Measurements from ENCODE around the gene CAPZB. TPM values are rescaled to one million over a fixed set of nuclear protein-coding genes. Genes with fewer than 3 reads are reported as not detected.

The CAPZB gene
- total RNA-seq, 5 donors from 2014 or later (not counting 1 experiment from before 2014, with no cell fraction given) = 272 to 342 (median 320) TPM

DNA sequence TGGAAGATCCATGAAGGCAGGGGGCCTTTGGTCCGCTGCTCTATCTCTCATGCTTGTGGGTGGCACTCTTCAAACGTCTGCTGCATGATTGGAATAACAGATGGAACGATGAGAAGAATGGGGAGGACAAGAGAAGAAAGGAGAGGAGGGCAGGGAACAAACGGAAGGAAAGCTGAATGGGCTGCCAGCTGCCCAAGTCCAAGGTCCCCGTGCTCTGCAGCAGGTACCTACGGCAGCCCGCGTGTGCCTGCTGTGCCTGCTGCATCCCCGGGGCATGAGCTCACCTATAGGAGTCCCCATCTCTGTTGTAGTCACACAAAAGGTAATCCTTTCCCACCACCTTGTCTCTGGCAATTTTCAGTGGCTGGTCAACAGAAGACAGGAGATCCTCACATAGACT lies 100.1 kb downstream of the CAPZB start:
- Mint-ChIP-seq H3K27ac (peak overlapping the region in 1 of 2 donors; percentile 44), H3K36me3 (peaks cover 27% of the 10 kb centered on the region), H3K27me3 (no peaks in the 10 kb centered on the region), H3K4me3 (no peak overlapping the region), H3K4me1 (peaks cover 40 to 48% (median 46%) of the 10 kb centered on the region in 3 donors), H3K9me3 (no peaks in the 10 kb centered on the region)
- Histone ChIP-seq H3K27me3 (replicated peaks in 1 of 2; ENCODE audit: control insufficient read depth in 2 of 2, extremely low read depth in 1 of 2, insufficient read depth in 2 of 2, low read length in 1 of 2) (no peaks in the 10 kb centered on the region), H3K27ac (ENCODE audit: low read length) (no peak overlapping the region), H3K9me3 (no peaks in the 10 kb centered on the region), H3K4me1 (ENCODE audit: control insufficient read depth in 1 of 2, extremely low read depth in 1 of 2, insufficient read depth in 2 of 2, low read length in 2 of 2) (peaks cover under 1 to 24% of the 10 kb centered on the region in 2 experiments), H3K36me3 (ENCODE audit: control insufficient read depth in 2 of 2, extremely low read depth in 1 of 2, insufficient read depth in 1 of 2, low read length in 1 of 2) (peaks cover 13 to 62% of the 10 kb centered on the region in 2 donors), H3K4me3 (ENCODE audit: control insufficient read depth in 1 of 2, extremely low read depth in 1 of 2, low read length in 1 of 2) (no peak overlapping the region)
- ATAC-seq (replicated peaks in 1 of 4) (no peak), DNase-seq (no peak)
- POLR2A ChIA-PET = no interaction called here
- CTCF ChIA-PET = no interaction called here
- 73% methylated on average over 7 of the region's 9 CpGs for WGBS (ENCODE audit: insufficient coverage)

- Mint-ChIP-seq H3K4me1 (peaks cover 36 to 45% (median 43%) of the 10 kb centered on the region in 3 donors), H3K27ac (peak overlapping the region in 1 of 2 donors; percentile 44), H3K36me3 (peaks cover 31% of the 10 kb centered on the region), H3K9me3 (no peaks in the 10 kb centered on the region), H3K27me3 (no peaks in the 10 kb centered on the region), H3K4me3 (no peak overlapping the region)
- ATAC-seq (replicated peaks in 1 of 4) (no peak), DNase-seq (no peak)
- 100% methylated on average over 1 of the region's 7 CpGs for WGBS (ENCODE audit: insufficient coverage)
- H3K9me3 ChIP-seq = no peaks in the 10 kb centered on the region
- H3K36me3 ChIP-seq (ENCODE audit: control insufficient read depth in 2 of 2, extremely low read depth in 1 of 2, insufficient read depth in 1 of 2, low read length in 1 of 2) = peaks cover 13 to 67% of the 10 kb centered on the region in 2 donors
- no peak overlapping the region for H3K27ac ChIP-seq (ENCODE audit: low read length)
- H3K4me1 ChIP-seq (ENCODE audit: control insufficient read depth in 1 of 2, extremely low read depth in 1 of 2, insufficient read depth in 2 of 2, low read length in 2 of 2) = peaks cover 0 to 20% of the 10 kb centered on the region in 2 experiments
- H3K27me3 ChIP-seq (replicated peaks in 1 of 2; ENCODE audit: control insufficient read depth in 2 of 2, extremely low read depth in 1 of 2, insufficient read depth in 2 of 2, low read length in 1 of 2) = no peaks in the 10 kb centered on the region
- CTCF ChIA-PET = no interaction called here
- POLR2A ChIA-PET = no interaction called here
- H3K4me3 ChIP-seq (ENCODE audit: control insufficient read depth in 1 of 2, extremely low read depth in 1 of 2, low read length in 1 of 2) = no peak overlapping the region
Observed at GRCh38 chr1:19384772-19385187, 100.6 kb downstream of the CAPZB start.

DNA sequence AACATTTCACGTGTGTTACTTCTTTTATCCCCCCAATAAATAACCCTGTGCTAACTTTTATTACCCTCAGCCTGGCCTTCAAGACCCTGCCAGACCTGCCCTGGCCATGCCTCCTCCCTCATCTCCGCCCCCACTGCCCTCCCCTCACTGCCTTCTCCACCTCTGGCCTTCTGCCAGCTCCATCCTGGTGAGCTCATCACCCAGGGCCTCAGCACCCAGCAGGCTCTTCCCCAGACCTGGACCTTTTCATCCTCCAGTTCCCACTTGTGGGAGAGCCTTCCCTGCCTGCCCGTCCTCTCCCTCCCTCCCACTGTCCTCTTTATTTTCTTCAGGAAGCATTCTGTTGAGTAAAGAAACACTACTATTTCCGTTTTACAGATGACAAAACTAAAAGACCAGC lies 101.2 kb downstream of the CAPZB start:
- Histone ChIP-seq H3K4me1 (ENCODE audit: control insufficient read depth in 1 of 2, extremely low read depth in 1 of 2, insufficient read depth in 2 of 2, low read length in 2 of 2) (peaks cover 0 to 13% of the 10 kb centered on the region in 2 experiments), H3K4me3 (ENCODE audit: control insufficient read depth in 1 of 2, extremely low read depth in 1 of 2, low read length in 1 of 2) (no peak overlapping the region), H3K27ac (ENCODE audit: low read length) (no peak overlapping the region), H3K27me3 (replicated peaks in 1 of 2; ENCODE audit: control insufficient read depth in 2 of 2, extremely low read depth in 1 of 2, insufficient read depth in 2 of 2, low read length in 1 of 2) (no peaks in the 10 kb centered on the region), H3K36me3 (ENCODE audit: control insufficient read depth in 2 of 2, extremely low read depth in 1 of 2, insufficient read depth in 1 of 2, low read length in 1 of 2) (peaks cover 13 to 73% of the 10 kb centered on the region in 2 donors), H3K9me3 (no peaks in the 10 kb centered on the region)
- ChIA-PET CTCF (no interaction called here), POLR2A (no interaction called here)
- H3K4me1 Mint-ChIP-seq = peaks cover 34 to 41% (median 41%) of the 10 kb centered on the region in 3 donors
- 88% methylated on average over 4 of the region's 4 CpGs for WGBS (ENCODE audit: insufficient coverage)
- peaks cover 36% of the 10 kb centered on the region for H3K36me3 Mint-ChIP-seq
- DNase-seq (no peak), ATAC-seq (replicated peaks in 1 of 4) (no peak)
- no peaks in the 10 kb centered on the region for H3K27me3 Mint-ChIP-seq
- H3K9me3 Mint-ChIP-seq = no peaks in the 10 kb centered on the region
- H3K27ac Mint-ChIP-seq = no peak overlapping the region
- no peak overlapping the region for H3K4me3 Mint-ChIP-seq

DNA sequence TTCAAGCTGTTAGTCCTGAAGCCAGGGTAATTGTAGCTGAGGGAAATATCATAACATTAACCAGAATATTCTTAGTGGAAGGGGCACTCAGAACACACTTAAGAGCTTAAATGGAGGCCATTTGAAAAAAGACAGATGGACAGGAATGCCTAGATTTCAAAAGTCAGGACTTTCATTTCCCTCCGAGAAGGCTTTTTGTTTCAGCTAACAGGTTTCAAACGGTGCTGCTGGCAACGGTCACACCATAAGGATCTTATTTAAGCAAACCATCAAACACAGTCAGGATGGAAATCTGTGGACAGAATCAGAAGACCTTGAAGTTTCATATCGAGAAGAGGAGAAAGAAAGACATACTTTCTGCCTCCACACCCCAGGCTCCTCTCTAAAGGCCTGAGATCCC lies 103.1 kb downstream of the CAPZB start:
- H3K36me3 ChIP-seq (ENCODE audit: control insufficient read depth in 2 of 2, extremely low read depth in 1 of 2, insufficient read depth in 1 of 2, low read length in 1 of 2) = peaks cover 13 to 88% of the 10 kb centered on the region in 2 donors
- H3K4me1 Mint-ChIP-seq = peaks cover 17 to 33% (median 28%) of the 10 kb centered on the region in 3 donors
- no peaks in the 10 kb centered on the region for H3K9me3 ChIP-seq
- H3K27ac Mint-ChIP-seq = no peak overlapping the region
- DNase-seq = no peak
- H3K27ac ChIP-seq (ENCODE audit: low read length) = no peak overlapping the region
- H3K27me3 ChIP-seq (replicated peaks in 1 of 2; ENCODE audit: control insufficient read depth in 2 of 2, extremely low read depth in 1 of 2, insufficient read depth in 2 of 2, low read length in 1 of 2) = no peaks in the 10 kb centered on the region
- H3K4me1 ChIP-seq (ENCODE audit: control insufficient read depth in 1 of 2, extremely low read depth in 1 of 2, insufficient read depth in 2 of 2, low read length in 2 of 2) = peaks cover 0 to 5% of the 10 kb centered on the region in 2 experiments
- CTCF ChIA-PET = interaction anchor here in 1 of 2 donors (0.8 kb wide), 1 partner anchor 24 kb away, joined by 8 read pairs; no protein-coding TSS in a partner anchor
- WGBS (ENCODE audit: insufficient coverage) = no CpG with 5 or more reads among the region's 4 CpGs
- H3K9me3 Mint-ChIP-seq = no peaks in the 10 kb centered on the region
- H3K36me3 Mint-ChIP-seq = peaks cover 45% of the 10 kb centered on the region
- no peak overlapping the region for H3K4me3 Mint-ChIP-seq
- POLR2A ChIA-PET = no interaction called here
- no peaks in the 10 kb centered on the region for H3K27me3 Mint-ChIP-seq
- no peak overlapping the region for H3K4me3 ChIP-seq (ENCODE audit: control insufficient read depth in 1 of 2, extremely low read depth in 1 of 2, low read length in 1 of 2)
- no peak for ATAC-seq (replicated peaks in 1 of 4)

GRCh38 chr1:19381261-19381660 lies 104.1 kb downstream of the CAPZB start:
- H3K27ac Mint-ChIP-seq = no peak overlapping the region
- Histone ChIP-seq H3K27ac (ENCODE audit: low read length) (no peak overlapping the region), H3K4me3 (ENCODE audit: control insufficient read depth in 1 of 2, extremely low read depth in 1 of 2, low read length in 1 of 2) (no peak overlapping the region), H3K4me1 (ENCODE audit: control insufficient read depth in 1 of 2, extremely low read depth in 1 of 2, insufficient read depth in 2 of 2, low read length in 2 of 2) (peaks cover 0 to under 1% of the 10 kb centered on the region in 2 experiments), H3K9me3 (no peaks in the 10 kb centered on the region), H3K36me3 (ENCODE audit: control insufficient read depth in 2 of 2, extremely low read depth in 1 of 2, insufficient read depth in 1 of 2, low read length in 1 of 2) (peaks cover 13 to 94% of the 10 kb centered on the region in 2 donors), H3K27me3 (replicated peaks in 1 of 2; ENCODE audit: control insufficient read depth in 2 of 2, extremely low read depth in 1 of 2, insufficient read depth in 2 of 2, low read length in 1 of 2) (no peaks in the 10 kb centered on the region)
- POLR2A ChIA-PET = no interaction called here
- H3K4me1 Mint-ChIP-seq = peaks cover 21 to 25% (median 24%) of the 10 kb centered on the region in 3 donors
- ATAC-seq (replicated peaks in 1 of 4) = no peak
- no peaks in the 10 kb centered on the region for H3K27me3 Mint-ChIP-seq
- H3K36me3 Mint-ChIP-seq = peaks cover 51% of the 10 kb centered on the region
- CTCF ChIA-PET = no interaction called here
- WGBS (ENCODE audit: insufficient coverage) = 93% methylated on average over 2 of the region's 6 CpGs
- DNase-seq = no peak
- H3K4me3 Mint-ChIP-seq = no peak overlapping the region
- no peaks in the 10 kb centered on the region for H3K9me3 Mint-ChIP-seq

DNA sequence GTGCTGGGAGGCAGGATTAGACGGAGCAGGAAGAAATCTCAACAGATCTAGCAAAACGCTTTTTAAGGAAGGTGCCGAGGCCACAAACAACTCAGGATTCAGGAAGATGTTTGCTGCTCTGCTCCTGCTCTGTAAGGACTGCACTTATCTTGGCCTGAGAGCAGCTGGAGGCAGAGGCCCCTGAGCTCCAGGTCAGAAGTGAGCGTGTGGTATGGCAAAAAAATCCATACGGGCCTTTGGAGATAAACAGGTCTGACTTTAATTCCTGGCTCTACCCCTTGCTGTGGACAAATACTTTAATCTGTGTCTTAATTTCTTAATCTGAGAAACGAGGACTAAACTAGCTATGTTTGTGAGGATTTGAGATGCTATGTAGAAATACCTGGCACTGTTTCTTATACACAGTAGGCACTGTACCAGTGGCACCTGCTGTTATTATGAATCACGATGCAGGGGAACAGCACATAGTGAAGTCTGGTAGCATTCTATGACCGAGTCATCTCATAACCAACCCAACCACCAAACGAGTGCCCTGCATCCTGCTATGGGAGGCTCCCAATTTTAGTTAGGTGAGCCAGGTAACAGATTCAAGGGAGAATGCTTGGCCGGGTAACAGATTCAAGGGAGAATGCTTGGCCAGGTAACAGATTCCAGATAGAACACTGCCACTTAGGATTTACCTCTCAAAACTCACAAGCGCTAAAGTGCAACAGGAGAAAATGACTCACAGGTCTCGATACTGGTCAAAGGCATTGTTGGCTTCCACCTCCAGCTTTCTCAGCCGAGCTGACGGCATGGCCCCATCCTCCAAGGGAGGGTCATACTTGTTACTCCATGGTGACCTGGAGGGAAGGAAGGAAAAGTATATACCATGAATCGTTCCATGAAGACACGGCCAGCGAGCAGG lies 107.3 kb downstream of the CAPZB start:
- 90% methylated on average over 5 of the region's 17 CpGs for WGBS (ENCODE audit: insufficient coverage)
- H3K4me1 Mint-ChIP-seq = peaks cover 15 to 20% (median 16%) of the 10 kb centered on the region in 3 donors
- Histone ChIP-seq H3K4me1 (ENCODE audit: control insufficient read depth in 1 of 2, extremely low read depth in 1 of 2, insufficient read depth in 2 of 2, low read length in 2 of 2) (no peaks in the 10 kb centered on the region), H3K9me3 (no peaks in the 10 kb centered on the region), H3K36me3 (ENCODE audit: control insufficient read depth in 2 of 2, extremely low read depth in 1 of 2, insufficient read depth in 1 of 2, low read length in 1 of 2) (peaks cover 10 to 94% of the 10 kb centered on the region in 2 donors), H3K27me3 (replicated peaks in 1 of 2; ENCODE audit: control insufficient read depth in 2 of 2, extremely low read depth in 1 of 2, insufficient read depth in 2 of 2, low read length in 1 of 2) (no peaks in the 10 kb centered on the region), H3K4me3 (ENCODE audit: control insufficient read depth in 1 of 2, extremely low read depth in 1 of 2, low read length in 1 of 2) (no peak overlapping the region), H3K27ac (ENCODE audit: low read length) (no peak overlapping the region)
- ChIA-PET POLR2A (interaction anchor here in 1 of 2 donors (0.6 kb wide), 1 partner anchor 47 kb away, joined by 3 read pairs; no protein-coding TSS in a partner anchor), CTCF (no interaction called here)
- peaks cover 45% of the 10 kb centered on the region for H3K36me3 Mint-ChIP-seq
- H3K4me3 Mint-ChIP-seq = no peak overlapping the region
- no peaks in the 10 kb centered on the region for H3K9me3 Mint-ChIP-seq
- H3K27me3 Mint-ChIP-seq = no peaks in the 10 kb centered on the region
- ATAC-seq (replicated peaks in 1 of 4) (no peak), DNase-seq (no peak)
- H3K27ac Mint-ChIP-seq = peak overlapping the region; percentile 8 to 60
